ENCODE results near the gene KRTAP10-5.
"Not testable (repeated sequence)": the region's sequence is repeated elsewhere in the genome, so short reads cannot be mapped to it uniquely, and the experiment has no call there.

Gene KRTAP10-5

DNA sequence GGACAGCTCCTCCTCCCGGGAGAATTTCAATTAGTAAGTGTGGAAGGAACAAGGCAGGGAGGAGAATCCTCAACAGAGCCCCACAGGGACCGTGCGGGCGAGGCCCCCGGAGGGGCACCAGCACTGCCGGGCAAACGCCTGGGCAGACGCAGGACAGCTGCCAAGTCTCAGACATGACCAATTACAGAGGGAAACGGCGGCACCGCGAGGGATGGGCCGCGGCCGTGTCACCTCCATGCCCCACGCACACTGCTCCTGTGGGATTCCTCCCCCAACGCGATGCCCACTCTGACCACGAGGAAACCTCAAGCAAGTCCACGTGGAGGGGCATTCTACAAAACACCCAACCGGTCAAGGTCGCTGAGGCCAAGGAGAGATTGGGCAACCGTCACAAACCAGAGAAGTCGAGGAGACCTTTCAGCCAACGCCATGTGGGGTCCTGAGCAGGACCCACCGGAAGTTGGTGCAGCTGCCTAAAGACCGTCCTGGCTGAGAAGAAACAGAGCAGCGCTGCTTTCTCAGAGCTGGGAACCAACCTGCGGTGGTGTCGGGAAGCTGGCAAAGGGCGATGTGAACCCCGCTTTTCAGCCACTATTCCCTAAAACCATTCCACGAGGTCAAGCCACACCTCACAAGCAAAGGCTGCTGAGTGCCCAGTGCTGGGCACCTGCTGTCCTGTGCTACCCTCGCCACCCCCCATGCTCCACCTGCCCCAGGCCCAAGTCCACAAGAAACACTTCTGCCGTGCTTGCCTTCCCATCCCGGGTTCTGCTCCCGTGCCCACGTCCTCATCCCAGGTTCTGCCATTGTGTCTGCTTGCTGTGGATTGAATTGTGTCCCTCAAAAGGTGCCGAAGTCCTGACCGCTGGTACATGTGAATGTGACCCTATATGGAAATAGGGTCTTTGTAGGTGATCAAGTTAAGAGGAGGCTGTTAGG is 8.3 kb downstream of the KRTAP10-5 start:
- no peak for DNase-seq (ENCODE audit: low read depth in 3 of 3)

GRCh38 chr21:44571296-44571695 is 9.1 kb downstream of the KRTAP10-5 start:
- no peak for DNase-seq (ENCODE audit: low read depth in 3 of 3)

GRCh38 chr21:44569861-44570517 is 10.4 kb downstream of the KRTAP10-5 start:
- no peak for DNase-seq (ENCODE audit: low read depth in 3 of 3)

- no peak for DNase-seq (ENCODE audit: low read depth in 3 of 3)
Measured at GRCh38 chr21:44568667-44569556, 11.5 kb downstream of the KRTAP10-5 start.

- DNase-seq (ENCODE audit: low read depth in 3 of 3), result no peak
Measured at GRCh38 chr21:44568261-44568660, 12.1 kb downstream of the KRTAP10-5 start.

DNA sequence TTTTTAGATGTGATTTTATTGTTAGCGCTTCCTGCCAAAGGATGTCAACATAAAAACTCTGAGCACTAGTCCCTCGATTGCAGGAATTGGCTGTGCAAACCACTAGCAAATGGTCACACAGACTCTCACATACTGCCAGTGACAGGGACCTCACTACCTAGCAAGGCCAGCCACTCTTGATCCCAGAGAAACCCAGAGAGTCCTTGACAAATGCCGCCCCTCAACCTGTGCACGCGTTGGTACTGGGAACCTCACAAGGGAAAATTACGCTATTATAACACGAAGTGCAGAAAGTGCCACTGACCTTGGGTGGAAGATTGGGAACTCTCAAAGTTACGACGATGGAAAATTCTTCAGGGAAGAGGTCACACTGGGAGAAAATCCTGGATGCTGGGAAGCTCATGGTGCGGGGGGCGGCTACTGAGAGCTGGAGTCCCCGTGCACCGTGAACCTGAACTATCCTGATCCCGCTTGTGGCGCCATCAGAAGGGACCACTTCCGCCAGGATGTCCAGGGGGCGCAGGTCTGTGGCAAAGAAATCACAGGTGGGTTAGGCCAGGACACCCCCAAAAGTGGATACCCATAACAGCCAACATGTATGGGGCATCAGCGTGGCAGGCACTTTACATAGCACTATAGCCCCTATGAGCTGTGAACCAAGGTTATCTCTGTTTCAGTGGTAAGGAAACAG is 12.8 kb downstream of the KRTAP10-5 start:
- no peak for DNase-seq (ENCODE audit: low read depth in 3 of 3)

- no peak for DNase-seq (ENCODE audit: low read depth in 3 of 3)
Measured at GRCh38 chr21:44566403-44566802, 14.0 kb downstream of the KRTAP10-5 start.

- DNase-seq (ENCODE audit: low read depth in 3 of 3), result no peak
Measured at GRCh38 chr21:44564886-44565598, 15.4 kb downstream of the KRTAP10-5 start.

GRCh38 chr21:44564099-44564498 is 16.3 kb downstream of the KRTAP10-5 start:
- no peak for DNase-seq (ENCODE audit: low read depth in 3 of 3)

GRCh38 chr21:44558695-44559094 is 21.7 kb downstream of the KRTAP10-5 start, which contains the start of gene KRTAP10-3:
Gene KRTAP10-3 (minus strand): TSS chr21:44558795. CDS start chr21:44558715, 80 bp downstream.
- no peak for DNase-seq (ENCODE audit: low read depth in 3 of 3)

GRCh38 chr21:44558329-44558675 is 22.1 kb downstream of the KRTAP10-5 start:
- not testable (repeated sequence) for DNase-seq (ENCODE audit: low read depth in 3 of 3)

GRCh38 chr21:44557491-44558328 is 22.7 kb downstream of the KRTAP10-5 start:
- DNase-seq (ENCODE audit: low read depth in 3 of 3), result no peak

DNA sequence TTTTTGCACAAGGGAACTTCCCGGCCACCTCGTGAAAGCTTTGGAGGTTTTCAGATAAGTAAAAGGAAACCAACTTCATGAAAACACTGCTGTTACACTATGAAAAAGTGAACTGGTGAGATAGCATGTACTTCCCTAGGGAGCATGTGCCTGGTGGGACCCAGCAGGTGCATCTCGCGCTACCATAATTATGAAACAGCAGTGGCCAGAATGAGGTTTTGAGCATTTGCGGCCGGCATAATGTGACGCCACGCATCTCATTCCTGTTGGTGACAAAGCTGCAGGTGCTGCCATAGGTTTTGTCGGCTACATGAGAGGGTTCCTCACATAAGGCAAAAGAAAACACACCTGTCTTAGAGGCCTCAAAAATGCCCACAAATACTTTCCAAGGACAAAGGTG is 23.5 kb downstream of the KRTAP10-5 start:
- DNase-seq (ENCODE audit: low read depth in 3 of 3), result no peak

- no peak for DNase-seq (ENCODE audit: low read depth in 3 of 3)
Measured at GRCh38 chr21:44555200-44555875, 25.1 kb downstream of the KRTAP10-5 start.

DNA sequence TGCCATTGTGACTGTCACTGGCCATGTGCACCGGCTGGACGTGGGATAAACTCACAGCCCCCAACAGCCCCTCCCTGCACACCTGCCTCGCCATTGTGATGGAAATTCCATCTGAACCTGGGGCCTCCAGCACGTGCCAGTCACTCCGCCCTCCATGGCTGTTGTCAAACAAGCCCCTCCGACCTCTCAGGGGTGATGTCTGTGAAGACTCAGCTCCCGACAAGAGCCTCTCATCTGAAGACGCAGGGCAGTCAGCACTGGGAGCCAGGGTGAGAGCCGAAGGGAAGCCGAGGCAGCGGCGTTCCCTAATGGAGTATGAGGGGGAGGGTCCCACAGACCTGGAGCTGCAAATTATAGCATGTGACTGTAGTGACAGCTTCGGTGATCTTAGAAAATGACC is 27.7 kb downstream of the KRTAP10-5 start:
- no peak for DNase-seq (ENCODE audit: low read depth in 3 of 3)

DNA sequence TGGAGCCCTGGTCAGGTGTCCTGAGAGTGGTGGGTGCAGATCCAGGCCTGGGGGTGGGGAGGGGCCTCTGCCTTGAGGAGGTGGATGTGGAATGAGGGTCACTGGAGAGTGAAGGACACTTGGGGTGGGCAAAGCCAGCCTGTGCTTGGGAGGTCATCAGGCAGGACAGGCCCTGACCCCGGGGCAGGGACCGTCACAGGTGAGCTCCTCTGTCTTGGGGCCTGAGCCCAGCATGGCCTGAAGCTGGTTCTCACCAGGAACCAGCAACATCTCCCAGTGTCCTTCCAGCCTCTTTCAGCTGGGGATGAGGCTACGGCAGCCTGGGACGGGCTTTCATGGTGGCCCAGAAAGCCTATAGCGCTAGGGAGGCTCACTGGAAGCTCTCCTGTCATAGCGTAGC is 28.3 kb downstream of the KRTAP10-5 start:
- DNase-seq (ENCODE audit: low read depth in 3 of 3), result no peak

- no peak for DNase-seq (ENCODE audit: low read depth in 3 of 3)
Measured at GRCh38 chr21:44551340-44551961, 29.0 kb downstream of the KRTAP10-5 start, which contains the start of gene KRTAP10-2. Gene KRTAP10-2 (minus strand): TSS chr21:44551505. CDS start chr21:44551458, 47 bp downstream.

DNA sequence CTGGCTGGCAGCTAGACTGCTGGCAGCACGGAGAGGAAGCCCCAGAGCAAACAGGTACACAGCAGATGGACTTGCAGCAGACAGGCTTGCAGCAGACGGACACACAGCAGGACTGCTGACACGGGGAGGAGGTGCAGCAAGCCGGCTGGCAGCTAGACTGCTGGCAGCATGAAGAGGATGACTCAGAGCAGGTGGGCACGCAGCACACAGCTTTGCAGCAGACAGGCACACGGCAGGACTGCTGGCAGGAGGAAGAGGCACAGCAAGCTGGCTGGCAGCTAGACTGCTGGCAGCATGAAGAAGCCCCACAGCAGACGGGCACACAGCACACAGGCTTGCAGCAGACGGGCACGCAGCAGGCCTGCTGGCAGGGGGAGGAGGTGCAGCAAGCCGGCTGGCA is 29.6 kb downstream of the KRTAP10-5 start:
- DNase-seq (ENCODE audit: low read depth in 3 of 3), result no peak

GRCh38 chr21:44550285-44550684 is 30.1 kb downstream of the KRTAP10-5 start:
- not testable (repeated sequence) for DNase-seq (ENCODE audit: low read depth in 3 of 3)
